A673 (cell line): ENCODE measurements around the gene ZNF594.
"Not testable (repeated sequence)": the region's sequence is repeated elsewhere in the genome, so short reads cannot be mapped to it uniquely, and the experiment has no call there.

Experiments used
- CTCF ChIP-seq: fragments of 300-800, 200-600 bp; sonication (generic); conservative IDR thresholded peaks from 2 replicates; pipeline ENCODE4 v1.5.1; 2017; ENCODE audit warnings: low read depth, mild to moderate bottlenecking, antibody characterized with exemption, low read length, moderate library complexity, mixed read lengths
- EZH2 ChIP-seq: fragments of 200-600 bp; sonication (generic); IDR thresholded peaks from 2 replicates; pipeline ENCODE4 v1.6.1; 2017; ENCODE audit warnings: borderline replicate concordance, low read depth, mild to moderate bottlenecking, mixed read lengths, antibody characterized with exemption, low read length; ENCODE audit not compliant: poor library complexity, severe bottlenecking

GRCh38 chr17:5165791-5166564 lies 25.7 kb downstream of the ZNF594 start:
- TF ChIP-seq CTCF, EZH2: not testable (repeated sequence)
